ENCODE measurements around the gene TBC1D2. TPM values are rescaled to one million over a fixed set of nuclear protein-coding genes. Genes with fewer than 3 reads are reported as not detected.

Gene TBC1D2
- polyA plus RNA-seq, 4 donors, result 12.2 to 42.0 (median 28.0) TPM

DNA sequence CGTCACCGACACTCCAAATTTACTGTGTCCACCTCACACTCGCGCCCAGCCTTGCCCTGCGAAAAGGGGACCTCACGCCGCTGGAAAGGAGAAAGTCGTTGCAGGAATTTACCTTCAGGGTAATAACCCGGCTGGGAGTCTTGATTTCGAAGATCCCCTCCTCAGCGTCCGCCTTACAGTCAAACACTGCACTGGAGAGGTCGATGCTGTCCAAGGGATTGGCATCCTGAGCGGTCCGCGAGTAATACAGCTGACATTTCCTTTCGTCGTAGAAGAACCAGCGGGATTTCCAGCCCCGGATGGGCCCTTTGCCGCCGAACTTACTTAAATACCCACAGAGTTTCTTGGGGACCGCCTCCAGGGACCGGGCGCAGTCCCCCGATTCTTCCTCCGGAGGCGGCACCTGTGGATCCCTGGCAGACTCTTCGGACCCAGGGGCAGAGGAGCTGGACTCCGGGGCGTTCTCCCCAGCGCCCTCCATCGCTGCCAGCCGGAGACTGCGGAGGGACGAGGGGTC is 330 bp downstream of the TBC1D2 start:
- DNase-seq, result no peak
- H3K4me1 ChIP-seq (ENCODE audit: control insufficient read depth in 3 of 3, insufficient read depth in 2 of 3, low read depth in 1 of 3, low read length in 2 of 3), result peaks cover 0 to 12% (median 4%) of the 10 kb centered on the region in 3 donors
- H3K36me3 ChIP-seq (ENCODE audit: control insufficient read depth in 3 of 3, insufficient read depth in 2 of 3, low read depth in 1 of 3, low read length in 3 of 3), result peaks cover 0 to 22% (median 2%) of the 10 kb centered on the region in 3 donors
- WGBS, 3 donors, result 1 to 2% (median 2%) methylated on average over 36 of the region's 36 CpGs
- H3K4me3 ChIP-seq (ENCODE audit: low read depth in 1 of 3, low read length in 3 of 3), result peak overlapping the region; percentile 67 to 94 (median 92)
- no peaks in the 10 kb centered on the region for H3K9me3 ChIP-seq (ENCODE audit: control insufficient read depth in 2 of 2, insufficient read depth in 1 of 2, low read depth in 1 of 2, low read length in 1 of 2)
- peak overlapping the region; percentile 69 to 92 (median 89) for H3K27ac ChIP-seq (ENCODE audit: low read depth in 1 of 3, low read length in 2 of 3)
- no peak for FAIRE-seq
- H3K27me3 ChIP-seq (ENCODE audit: control insufficient read depth in 3 of 3, insufficient read depth in 3 of 3, low read length in 3 of 3), result no peaks in the 10 kb centered on the region

DNA sequence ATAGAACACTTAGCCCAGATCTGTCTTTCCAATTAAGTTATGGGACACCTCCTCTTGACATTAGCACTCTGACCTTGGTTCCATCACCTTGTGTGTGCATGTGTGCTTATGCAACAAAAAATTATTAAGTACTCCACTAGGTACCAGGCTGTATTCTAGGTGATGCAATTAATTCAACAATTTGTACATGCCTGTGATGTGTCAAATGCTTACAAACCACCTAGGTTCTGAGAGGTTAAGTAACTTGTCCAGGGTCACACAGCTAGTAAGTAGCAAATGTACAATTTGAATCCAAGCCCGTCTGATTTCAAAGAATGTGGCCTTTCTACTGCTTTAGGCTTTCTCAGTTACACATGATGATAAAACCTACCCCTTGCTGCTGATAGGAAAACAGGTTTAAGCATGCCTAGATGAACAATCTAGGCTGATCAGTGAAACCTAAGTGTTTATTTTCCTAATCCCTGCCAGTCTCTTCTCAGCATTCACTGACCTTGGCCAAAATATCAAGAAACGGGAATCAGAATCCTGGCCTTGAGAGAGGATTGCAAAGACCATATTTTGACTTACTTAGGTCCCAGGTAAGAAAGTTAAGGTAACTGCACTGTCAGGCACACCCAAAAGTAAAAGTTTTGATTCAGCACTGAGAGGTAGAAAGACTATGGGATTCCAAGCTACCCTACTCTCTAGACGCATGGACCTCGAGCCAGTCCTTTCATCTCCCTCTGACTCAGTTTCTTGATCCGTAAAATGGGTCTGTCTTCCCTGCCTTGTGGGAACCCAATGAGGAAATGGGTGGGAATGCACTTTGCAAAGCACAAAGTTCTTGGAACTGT is 1.0 kb downstream of the TBC1D2 start:
- FAIRE-seq (no peak), DNase-seq (peak in 1 of 2 donors; percentile 60)
- no peaks in the 10 kb centered on the region for H3K9me3 ChIP-seq (ENCODE audit: control insufficient read depth in 2 of 2, insufficient read depth in 1 of 2, low read depth in 1 of 2, low read length in 1 of 2)
- 12 to 43% (median 24%) methylated on average over 5 of the region's 5 CpGs for WGBS, 3 donors
- peak overlapping the region in 2 of 3 donors; percentile 69 to 89 for H3K27ac ChIP-seq (ENCODE audit: low read depth in 1 of 3, low read length in 2 of 3)
- H3K36me3 ChIP-seq (ENCODE audit: control insufficient read depth in 3 of 3, insufficient read depth in 2 of 3, low read depth in 1 of 3, low read length in 3 of 3), result peaks cover 0 to 26% (median 4%) of the 10 kb centered on the region in 3 donors
- no peaks in the 10 kb centered on the region for H3K27me3 ChIP-seq (ENCODE audit: control insufficient read depth in 3 of 3, insufficient read depth in 3 of 3, low read length in 3 of 3)
- H3K4me1 ChIP-seq (ENCODE audit: control insufficient read depth in 3 of 3, insufficient read depth in 2 of 3, low read depth in 1 of 3, low read length in 2 of 3), result peaks cover 0 to 12% (median 4%) of the 10 kb centered on the region in 3 donors
- H3K4me3 ChIP-seq (ENCODE audit: low read depth in 1 of 3, low read length in 3 of 3), result peak overlapping the region; percentile 67 to 94 (median 92)

DNA sequence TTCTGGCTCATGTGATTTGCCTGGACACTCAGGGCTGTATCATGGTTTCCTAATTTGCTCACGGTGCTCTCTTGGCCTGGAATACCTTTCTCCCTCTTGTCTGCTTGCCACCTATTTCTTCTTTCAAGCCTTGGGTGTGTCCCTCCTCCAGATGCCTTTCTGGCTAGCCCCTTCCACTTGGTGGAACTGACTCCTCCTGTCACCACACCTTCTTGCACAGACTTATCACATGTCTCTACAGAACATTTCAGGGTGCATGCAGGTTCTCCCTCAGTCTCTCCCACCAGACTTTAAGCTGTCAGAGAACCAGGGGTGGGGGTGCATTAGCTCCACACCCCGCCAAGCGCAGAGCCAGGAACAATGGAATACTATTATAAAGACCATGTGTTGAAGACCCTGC is 1.9 kb downstream of the TBC1D2 start:
- WGBS, 3 donors, result 80 to 86% (median 85%) methylated on average over 3 of the region's 3 CpGs
- Histone ChIP-seq H3K27me3 (ENCODE audit: control insufficient read depth in 3 of 3, insufficient read depth in 3 of 3, low read length in 3 of 3) (no peaks in the 10 kb centered on the region), H3K4me3 (ENCODE audit: low read depth in 1 of 3, low read length in 3 of 3) (peak overlapping the region in 2 of 3 donors; percentile 92 to 94), H3K9me3 (ENCODE audit: control insufficient read depth in 2 of 2, insufficient read depth in 1 of 2, low read depth in 1 of 2, low read length in 1 of 2) (no peaks in the 10 kb centered on the region), H3K36me3 (ENCODE audit: control insufficient read depth in 3 of 3, insufficient read depth in 2 of 3, low read depth in 1 of 3, low read length in 3 of 3) (peaks cover 0 to 34% (median 8%) of the 10 kb centered on the region in 3 donors), H3K4me1 (ENCODE audit: control insufficient read depth in 3 of 3, insufficient read depth in 2 of 3, low read depth in 1 of 3, low read length in 2 of 3) (peaks cover 0 to 18% (median 4%) of the 10 kb centered on the region in 3 donors), H3K27ac (ENCODE audit: low read depth in 1 of 3, low read length in 2 of 3) (no peak overlapping the region)
- DNase-seq (no peak), FAIRE-seq (no peak)

GRCh38 chr9:98251551-98251950 is 3.9 kb downstream of the TBC1D2 start:
- Histone ChIP-seq H3K9me3 (ENCODE audit: control insufficient read depth in 2 of 2, insufficient read depth in 1 of 2, low read depth in 1 of 2, low read length in 1 of 2) (no peaks in the 10 kb centered on the region), H3K27me3 (ENCODE audit: control insufficient read depth in 3 of 3, insufficient read depth in 3 of 3, low read length in 3 of 3) (no peaks in the 10 kb centered on the region), H3K4me1 (ENCODE audit: control insufficient read depth in 3 of 3, insufficient read depth in 2 of 3, low read depth in 1 of 3, low read length in 2 of 3) (peaks cover 0 to 22% (median 4%) of the 10 kb centered on the region in 3 donors), H3K27ac (ENCODE audit: low read depth in 1 of 3, low read length in 2 of 3) (no peak overlapping the region), H3K4me3 (ENCODE audit: low read depth in 1 of 3, low read length in 3 of 3) (no peak overlapping the region), H3K36me3 (ENCODE audit: control insufficient read depth in 3 of 3, insufficient read depth in 2 of 3, low read depth in 1 of 3, low read length in 3 of 3) (peaks cover 0 to 44% (median 8%) of the 10 kb centered on the region in 3 donors)
- WGBS, 3 donors, result 87 to 90% (median 90%) methylated on average over 9 of the region's 9 CpGs
- FAIRE-seq (no peak), DNase-seq (no peak)

DNA sequence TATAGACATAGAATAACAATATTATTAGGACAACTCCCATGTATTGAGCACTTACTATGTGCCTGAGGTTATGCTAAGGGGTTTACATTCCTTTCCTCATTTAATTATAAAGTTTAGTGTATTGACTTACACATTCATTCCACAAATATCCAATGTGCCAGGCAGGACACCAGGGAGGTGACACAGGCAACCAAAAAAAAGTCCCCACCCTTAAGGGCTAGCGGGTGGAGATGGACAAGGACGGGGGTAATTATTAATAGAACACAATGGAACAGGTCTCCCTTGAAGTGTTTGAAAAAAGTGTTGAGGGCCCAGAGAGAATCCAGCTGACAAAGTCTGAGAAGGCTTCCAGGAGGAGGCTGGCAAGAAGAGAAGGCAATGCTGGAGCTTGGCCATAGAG is 5.7 kb downstream of the TBC1D2 start:
- peaks cover 0 to 24% (median 4%) of the 10 kb centered on the region in 3 donors for H3K4me1 ChIP-seq (ENCODE audit: control insufficient read depth in 3 of 3, insufficient read depth in 2 of 3, low read depth in 1 of 3, low read length in 2 of 3)
- FAIRE-seq (no peak), DNase-seq (no peak)
- peaks cover 2 to 52% (median 8%) of the 10 kb centered on the region in 3 donors for H3K36me3 ChIP-seq (ENCODE audit: control insufficient read depth in 3 of 3, insufficient read depth in 2 of 3, low read depth in 1 of 3, low read length in 3 of 3)
- WGBS, 3 donors, result 65 to 77% (median 70%) methylated on average over 2 of the region's 2 CpGs
- no peaks in the 10 kb centered on the region for H3K27me3 ChIP-seq (ENCODE audit: control insufficient read depth in 3 of 3, insufficient read depth in 3 of 3, low read length in 3 of 3)
- no peak overlapping the region for H3K27ac ChIP-seq (ENCODE audit: low read depth in 1 of 3, low read length in 2 of 3)
- H3K4me3 ChIP-seq (ENCODE audit: low read depth in 1 of 3, low read length in 3 of 3), result no peak overlapping the region
- H3K9me3 ChIP-seq (ENCODE audit: control insufficient read depth in 2 of 2, insufficient read depth in 1 of 2, low read depth in 1 of 2, low read length in 1 of 2), result no peaks in the 10 kb centered on the region

DNA sequence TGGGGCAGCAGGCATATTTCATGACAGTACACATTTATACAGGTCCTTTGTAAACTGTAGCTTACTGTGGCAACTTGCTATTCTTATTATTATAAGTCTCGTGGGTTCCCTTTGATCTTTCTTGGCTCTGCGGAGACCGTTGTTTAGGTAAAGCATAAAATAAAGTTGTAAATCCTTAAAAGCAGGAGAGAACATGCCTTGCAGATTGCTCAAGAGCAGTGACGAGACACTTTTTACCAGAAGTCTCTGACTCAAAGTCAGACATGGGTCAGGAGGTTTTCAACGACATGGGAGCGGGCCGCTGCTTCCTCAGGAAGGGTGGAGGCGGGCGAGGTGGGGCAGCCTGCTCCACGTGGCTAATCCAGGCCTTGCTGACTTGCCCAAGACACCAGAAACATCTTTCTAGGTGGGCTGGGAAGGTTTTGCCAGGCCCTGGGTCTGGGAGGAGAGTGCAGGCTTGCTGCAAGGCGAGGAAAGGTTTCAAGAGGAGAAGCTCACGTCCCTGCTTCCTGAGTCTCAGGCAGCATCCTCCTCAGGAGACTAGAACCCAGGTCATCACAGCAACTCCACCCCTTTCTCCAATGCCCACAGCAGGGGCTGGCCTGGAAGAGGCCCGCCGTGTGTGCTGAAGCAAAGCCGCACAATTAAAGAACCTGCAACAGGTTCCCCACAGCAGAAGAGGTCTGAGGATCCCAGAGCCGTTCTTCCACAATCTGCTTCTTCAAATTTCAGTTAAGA is 6.5 kb downstream of the TBC1D2 start:
- 65 to 83% (median 74%) methylated on average over 16 of the region's 16 CpGs for WGBS, 3 donors

DNA sequence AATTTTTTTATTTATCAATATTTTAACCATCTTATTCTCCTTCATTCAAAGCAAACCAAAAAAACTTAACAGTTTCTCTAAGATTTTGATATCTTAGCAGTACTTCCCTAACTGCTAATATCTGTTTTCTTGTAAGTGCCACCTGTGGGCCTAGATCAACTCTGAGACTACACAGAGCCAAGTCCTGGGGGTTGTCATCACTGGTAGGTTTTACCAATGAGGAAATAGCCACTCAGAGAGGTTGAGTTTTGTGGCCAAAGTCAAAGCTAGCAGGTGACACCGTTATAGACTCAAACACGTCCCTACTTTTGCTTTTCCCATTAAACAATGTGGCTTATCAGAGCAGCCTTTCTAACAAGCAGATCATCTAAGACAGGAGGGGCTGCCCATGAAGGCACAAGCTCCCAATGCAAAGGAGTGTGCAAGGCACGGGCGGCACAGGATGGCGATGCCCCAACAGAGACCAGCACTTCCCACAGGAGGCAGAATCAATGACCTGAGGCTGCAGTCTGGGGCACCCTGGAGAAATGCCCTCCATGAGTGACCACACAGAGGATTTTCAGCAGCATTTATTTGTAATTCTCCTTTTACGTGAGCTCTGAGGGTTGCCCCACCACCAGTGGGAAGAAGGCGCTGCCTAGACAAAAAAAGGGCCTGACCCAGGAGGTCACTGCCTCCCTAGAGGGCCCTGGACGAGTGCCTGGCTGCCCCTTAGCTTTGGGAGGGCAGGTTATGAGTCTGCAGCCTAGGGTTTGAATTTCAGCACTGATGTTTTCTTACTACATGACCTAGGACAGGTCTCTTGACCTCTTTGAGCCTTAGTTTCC is 7.4 kb downstream of the TBC1D2 start:
- Histone ChIP-seq H3K27ac (ENCODE audit: low read depth in 1 of 3, low read length in 2 of 3) (peak overlapping the region in 2 of 3 donors; percentile 27 to 54), H3K27me3 (ENCODE audit: control insufficient read depth in 3 of 3, insufficient read depth in 3 of 3, low read length in 3 of 3) (no peaks in the 10 kb centered on the region), H3K4me3 (ENCODE audit: low read depth in 1 of 3, low read length in 3 of 3) (no peak overlapping the region), H3K9me3 (ENCODE audit: control insufficient read depth in 2 of 2, insufficient read depth in 1 of 2, low read depth in 1 of 2, low read length in 1 of 2) (no peaks in the 10 kb centered on the region), H3K4me1 (ENCODE audit: control insufficient read depth in 3 of 3, insufficient read depth in 2 of 3, low read depth in 1 of 3, low read length in 2 of 3) (peaks cover 0 to 24% (median 1%) of the 10 kb centered on the region in 3 donors), H3K36me3 (ENCODE audit: control insufficient read depth in 3 of 3, insufficient read depth in 2 of 3, low read depth in 1 of 3, low read length in 3 of 3) (peaks cover 2 to 53% (median 8%) of the 10 kb centered on the region in 3 donors)
- DNase-seq, result no peak
- FAIRE-seq, result no peak
- 75 to 84% (median 80%) methylated on average over 8 of the region's 8 CpGs for WGBS, 3 donors

More for the DNA sequence above, 6.5 kb downstream of the TBC1D2 start:
- peaks cover 0 to 27% (median 4%) of the 10 kb centered on the region in 3 donors for H3K4me1 ChIP-seq (ENCODE audit: control insufficient read depth in 3 of 3, insufficient read depth in 2 of 3, low read depth in 1 of 3, low read length in 2 of 3)
- no peaks in the 10 kb centered on the region for H3K27me3 ChIP-seq (ENCODE audit: control insufficient read depth in 3 of 3, insufficient read depth in 3 of 3, low read length in 3 of 3)
- FAIRE-seq (no peak), DNase-seq (peak in 1 of 2 donors; percentile 65)
- H3K9me3 ChIP-seq (ENCODE audit: control insufficient read depth in 2 of 2, insufficient read depth in 1 of 2, low read depth in 1 of 2, low read length in 1 of 2), result no peaks in the 10 kb centered on the region
- H3K36me3 ChIP-seq (ENCODE audit: control insufficient read depth in 3 of 3, insufficient read depth in 2 of 3, low read depth in 1 of 3, low read length in 3 of 3), result peaks cover 2 to 55% (median 8%) of the 10 kb centered on the region in 3 donors
- H3K27ac ChIP-seq (ENCODE audit: low read depth in 1 of 3, low read length in 2 of 3), result peak overlapping the region in 2 of 3 donors; percentile 1 to 54
- H3K4me3 ChIP-seq (ENCODE audit: low read depth in 1 of 3, low read length in 3 of 3), result no peak overlapping the region
